Activated CD8-positive, alpha-beta memory T cell treated with anti-CD3 and anti-CD28 coated beads for 24 hours (primary cell): ENCODE data around the gene RNF181.
"Not testable (repeated sequence)": the region's sequence is repeated elsewhere in the genome, so short reads cannot be mapped to it uniquely, and the experiment has no call there.

Experiments
- DNase-seq: peaks from one replicate; pipeline ENCODE4 v3.0.0-alpha.2; 2020

Gene RNF181

GRCh38 chr2:85577386-85578242 is 17.9 kb upstream of the RNF181 start, which contains the start of gene VAMP8:
Gene VAMP8 (plus strand): TSS chr2:85577586. CDS start chr2:85577647, 61 bp downstream.
- peak; percentile 81 for DNase-seq

GRCh38 chr2:85578243-85579180 is 17.0 kb upstream of the RNF181 start:
- DNase-seq, result peak; percentile 66

- no peak for DNase-seq
Measured at GRCh38 chr2:85579266-85579935, 16.1 kb upstream of the RNF181 start.

GRCh38 chr2:85580206-85580605 is 15.3 kb upstream of the RNF181 start:
- DNase-seq, result no peak

- no peak for DNase-seq
Measured at GRCh38 chr2:85582492-85582891, 13.1 kb upstream of the RNF181 start.

GRCh38 chr2:85583667-85584353 is 11.7 kb upstream of the RNF181 start:
- DNase-seq, result peak; percentile 74

- DNase-seq, result peak; percentile 76
Measured at GRCh38 chr2:85584354-85584856, 11.1 kb upstream of the RNF181 start, which contains the start of gene VAMP5. Gene VAMP5 (plus strand): TSS chr2:85584431. CDS start chr2:85584491, 60 bp downstream.

GRCh38 chr2:85584857-85585780 is 10.4 kb upstream of the RNF181 start:
- no peak for DNase-seq

GRCh38 chr2:85585781-85586105 is 9.8 kb upstream of the RNF181 start:
- no peak for DNase-seq

GRCh38 chr2:85588236-85588635 is 7.3 kb upstream of the RNF181 start:
- DNase-seq, result no peak

GRCh38 chr2:85588645-85589044 is 6.9 kb upstream of the RNF181 start:
- DNase-seq, result no peak

GRCh38 chr2:85589181-85589580 is 6.4 kb upstream of the RNF181 start:
- DNase-seq, result no peak

- no peak for DNase-seq
Measured at GRCh38 chr2:85589982-85590791, 5.4 kb upstream of the RNF181 start.

- no peak for DNase-seq
Measured at GRCh38 chr2:85590950-85591349, 4.6 kb upstream of the RNF181 start.

GRCh38 chr2:85591563-85591962 is 4.0 kb upstream of the RNF181 start:
- no peak for DNase-seq

GRCh38 chr2:85592299-85592698 is 3.2 kb upstream of the RNF181 start:
- DNase-seq, result not testable (repeated sequence)

- no peak for DNase-seq
Measured at GRCh38 chr2:85593023-85593422, 2.5 kb upstream of the RNF181 start.

GRCh38 chr2:85594715-85595300 is 737 bp upstream of the RNF181 start:
- no peak for DNase-seq

- DNase-seq, result no peak
Measured at GRCh38 chr2:85596026-85596333, 435 bp downstream of the RNF181 start.
